ENCODE results near the gene ZNF587B. TPM values are rescaled to one million over a fixed set of nuclear protein-coding genes. Genes with fewer than 3 reads are reported as not detected.
A peak's percentile ranks its signal among the peaks of the same experiment; 100 is the strongest.
"Not testable (repeated sequence)": the region's sequence is repeated elsewhere in the genome, so short reads cannot be mapped to it uniquely, and the experiment has no call there.

ZNF587B gene
- total RNA-seq, 1 donor = 18.3 TPM

DNA sequence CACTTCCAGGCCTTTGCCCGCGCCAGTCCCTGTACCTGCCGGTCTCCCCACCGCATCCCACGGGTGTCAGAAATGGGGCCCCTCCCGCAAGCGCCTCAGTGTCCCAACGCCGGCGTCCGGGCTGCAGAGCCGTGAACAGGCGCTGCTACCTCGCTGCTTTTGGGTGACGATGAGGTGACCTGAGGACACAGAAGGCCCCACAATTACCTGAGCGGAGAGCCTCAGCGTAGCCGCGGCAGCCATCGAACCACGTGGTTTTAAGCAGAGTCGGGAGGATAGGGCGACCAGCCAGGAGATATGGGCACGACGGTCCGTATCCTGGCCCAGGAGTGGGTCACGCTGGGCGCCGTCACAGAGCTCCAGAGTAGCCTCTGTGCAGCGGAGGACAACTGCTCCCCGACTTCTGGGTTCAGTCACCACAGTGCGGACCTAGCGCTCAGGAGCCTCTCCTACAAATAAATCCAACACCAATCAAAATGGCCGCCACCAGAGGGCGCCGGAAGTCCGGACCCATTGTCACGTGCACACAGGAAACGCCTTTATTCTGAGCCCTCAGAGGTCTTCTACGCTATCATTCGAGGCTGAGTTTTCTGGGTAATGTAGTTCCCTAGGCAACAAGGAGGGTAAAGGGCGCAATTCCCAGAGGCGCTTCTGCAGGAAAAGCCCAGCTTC, 58.6 kb downstream of the ZNF587B start, which contains the start of gene ZNF814:
TSS of gene ZNF814 (minus strand) at position 478 of the 672 bp plus-strand sequence. CDS start at position 243, 235 bp downstream.
- TF ChIP-seq, protein P1, sequence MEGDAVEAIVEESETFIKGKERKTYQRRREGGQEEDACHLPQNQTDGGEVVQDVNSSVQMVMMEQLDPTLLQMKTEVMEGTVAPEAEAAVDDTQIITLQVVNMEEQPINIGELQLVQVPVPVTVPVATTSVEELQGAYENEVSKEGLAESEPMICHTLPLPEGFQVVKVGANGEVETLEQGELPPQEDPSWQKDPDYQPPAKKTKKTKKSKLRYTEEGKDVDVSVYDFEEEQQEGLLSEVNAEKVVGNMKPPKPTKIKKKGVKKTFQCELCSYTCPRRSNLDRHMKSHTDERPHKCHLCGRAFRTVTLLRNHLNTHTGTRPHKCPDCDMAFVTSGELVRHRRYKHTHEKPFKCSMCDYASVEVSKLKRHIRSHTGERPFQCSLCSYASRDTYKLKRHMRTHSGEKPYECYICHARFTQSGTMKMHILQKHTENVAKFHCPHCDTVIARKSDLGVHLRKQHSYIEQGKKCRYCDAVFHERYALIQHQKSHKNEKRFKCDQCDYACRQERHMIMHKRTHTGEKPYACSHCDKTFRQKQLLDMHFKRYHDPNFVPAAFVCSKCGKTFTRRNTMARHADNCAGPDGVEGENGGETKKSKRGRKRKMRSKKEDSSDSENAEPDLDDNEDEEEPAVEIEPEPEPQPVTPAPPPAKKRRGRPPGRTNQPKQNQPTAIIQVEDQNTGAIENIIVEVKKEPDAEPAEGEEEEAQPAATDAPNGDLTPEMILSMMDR (IDR thresholded peaks at IDR 0.05; ENCODE audit: insufficient read depth, low read length) = peak; percentile 19
- peak within 1 kb of the TSS; percentile 91 for H3K4me3 ChIP-seq (ENCODE audit: low read depth, low read length)
- peak; percentile 84 for DNase-seq (ENCODE audit: low read depth)

DNA sequence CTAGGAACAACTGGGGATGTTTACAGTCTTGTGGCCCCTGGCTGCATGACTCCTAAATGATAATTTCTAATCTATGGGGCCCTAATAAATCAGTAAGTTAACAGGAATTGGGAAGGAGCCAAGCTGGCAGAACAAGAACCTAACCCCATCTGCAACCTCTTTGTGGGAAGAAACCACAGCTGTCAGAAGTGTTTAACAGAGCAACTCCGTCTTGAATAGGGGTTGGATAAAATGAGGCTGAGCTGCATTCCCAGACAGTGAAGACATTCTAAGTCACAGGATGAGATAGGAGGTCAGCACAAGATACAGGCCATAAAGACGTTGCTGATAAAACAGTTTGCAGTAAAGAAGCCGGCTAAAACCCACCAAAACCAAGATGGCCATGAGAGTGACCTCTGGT, 60.6 kb downstream of the ZNF587B start:
- not testable (repeated sequence) for H3K4me3 ChIP-seq (ENCODE audit: low read depth, low read length)
- DNase-seq (ENCODE audit: low read depth) = peak; percentile 59

Other genes starting within 250 kb of the ZNF587B start
- 4.2 and 11.0 TPM in 2 replicates for gene ZIK1, start 246.2 kb upstream of the ZNF587B start, total RNA-seq (ENCODE audit: low replicate concordance)
- 1.1 and 5.6 TPM in 2 replicates for gene ZNF530, start 230.4 kb upstream of the ZNF587B start, total RNA-seq (ENCODE audit: low replicate concordance)
- 18.6 and 19.4 TPM in 2 replicates for gene ZNF134, start 216.1 kb upstream of the ZNF587B start, total RNA-seq (ENCODE audit: low replicate concordance)
- gene ZNF211, start 197.1 kb upstream of the ZNF587B start, total RNA-seq (ENCODE audit: low replicate concordance) = 6.2 and 15.0 TPM in 2 replicates
- not detected in 2 replicates for gene ZSCAN4, start 161.4 kb upstream of the ZNF587B start, total RNA-seq (ENCODE audit: low replicate concordance)
- gene ZNF551, start 148.3 kb upstream of the ZNF587B start, total RNA-seq (ENCODE audit: low replicate concordance) = 5.2 and 13.5 TPM in 2 replicates
- gene ZNF154, start 121.1 kb upstream of the ZNF587B start, total RNA-seq (ENCODE audit: low replicate concordance) = 2.3 and 2.5 TPM in 2 replicates
- gene ZNF671, start 102.7 kb upstream of the ZNF587B start, total RNA-seq (ENCODE audit: low replicate concordance) = 3.7 and 9.2 TPM in 2 replicates
- 8.1 and 12.1 TPM in 2 replicates for gene ZNF776, start 83.5 kb upstream of the ZNF587B start, total RNA-seq (ENCODE audit: low replicate concordance)
- 13.7 and 15.0 TPM in 2 replicates for gene ZNF586, start 60.6 kb upstream of the ZNF587B start, total RNA-seq (ENCODE audit: low replicate concordance)
- 4.3 and 11.3 TPM in 2 replicates for gene ZNF552, start 15.4 kb upstream of the ZNF587B start, total RNA-seq (ENCODE audit: low replicate concordance)
- gene ZNF587, start 19.6 kb downstream of the ZNF587B start, total RNA-seq (ENCODE audit: low replicate concordance) = 29.6 and 39.2 TPM in 2 replicates
- 5.0 and 10.3 TPM in 2 replicates for gene ZNF814, start 58.7 kb downstream of the ZNF587B start, total RNA-seq (ENCODE audit: low replicate concordance)
- 15.8 and 16.1 TPM in 2 replicates for gene ZNF417, start 86.3 kb downstream of the ZNF587B start, total RNA-seq (ENCODE audit: low replicate concordance)
- 3.6 and 13.6 TPM in 2 replicates for gene ZNF418, start 105.1 kb downstream of the ZNF587B start, total RNA-seq (ENCODE audit: low replicate concordance)
- 2.5 and 7.7 TPM in 2 replicates for gene ZNF256, start 117.4 kb downstream of the ZNF587B start, total RNA-seq (ENCODE audit: low replicate concordance)
- gene C19orf18, start 144.2 kb downstream of the ZNF587B start, total RNA-seq (ENCODE audit: low replicate concordance) = 0.49 TPM in 1 of 2 replicates, not detected in the other
- 17.9 and 33.8 TPM in 2 replicates for gene ZNF606, start 172.5 kb downstream of the ZNF587B start, total RNA-seq (ENCODE audit: low replicate concordance)
- not detected in 2 replicates for gene ZSCAN1, start 203.7 kb downstream of the ZNF587B start, total RNA-seq (ENCODE audit: low replicate concordance)
- gene ZNF135, start 229.0 kb downstream of the ZNF587B start, total RNA-seq (ENCODE audit: low replicate concordance) = 2.2 and 4.3 TPM in 2 replicates

Data from fibroblast of the aortic adventitia (primary cell).